ENCODE measurements around the gene ARHGAP32.

ARHGAP32 gene

GRCh38 chr11:128964463-128964930 lies 227.6 kb downstream of the ARHGAP32 start:
- H3K79me2 ChIP-seq (ENCODE audit: control insufficient read depth, low read length), result no peaks in the 10 kb centered on the region
- no peaks in the 10 kb centered on the region for H3K4me1 ChIP-seq (ENCODE audit: control insufficient read depth, low read length)
- H3K9me2 ChIP-seq (replicated peaks; ENCODE audit: control insufficient read depth, low read length), result no peaks in the 10 kb centered on the region
- H3K4me3 ChIP-seq (ENCODE audit: low read length), result no peak overlapping the region
- H4K20me1 ChIP-seq (ENCODE audit: control insufficient read depth, insufficient read depth, low read depth, low read length), result no peaks in the 10 kb centered on the region
- H3K36me3 ChIP-seq (ENCODE audit: control insufficient read depth, low read length), result no peaks in the 10 kb centered on the region
- H3K4me2 ChIP-seq (ENCODE audit: low read length), result no peak overlapping the region
- no peaks in the 10 kb centered on the region for H3K9me3 ChIP-seq (ENCODE audit: control insufficient read depth, insufficient read depth, low read length)
- H3K27me3 ChIP-seq (ENCODE audit: control insufficient read depth, low read length), result peaks cover 40% of the 10 kb centered on the region
- no peak for TF ChIP-seq EZH2phosphoT487 (IDR thresholded peaks at IDR 0.05; ENCODE audit: borderline replicate concordance, low read length)
- TF ChIP-seq, protein P1, sequence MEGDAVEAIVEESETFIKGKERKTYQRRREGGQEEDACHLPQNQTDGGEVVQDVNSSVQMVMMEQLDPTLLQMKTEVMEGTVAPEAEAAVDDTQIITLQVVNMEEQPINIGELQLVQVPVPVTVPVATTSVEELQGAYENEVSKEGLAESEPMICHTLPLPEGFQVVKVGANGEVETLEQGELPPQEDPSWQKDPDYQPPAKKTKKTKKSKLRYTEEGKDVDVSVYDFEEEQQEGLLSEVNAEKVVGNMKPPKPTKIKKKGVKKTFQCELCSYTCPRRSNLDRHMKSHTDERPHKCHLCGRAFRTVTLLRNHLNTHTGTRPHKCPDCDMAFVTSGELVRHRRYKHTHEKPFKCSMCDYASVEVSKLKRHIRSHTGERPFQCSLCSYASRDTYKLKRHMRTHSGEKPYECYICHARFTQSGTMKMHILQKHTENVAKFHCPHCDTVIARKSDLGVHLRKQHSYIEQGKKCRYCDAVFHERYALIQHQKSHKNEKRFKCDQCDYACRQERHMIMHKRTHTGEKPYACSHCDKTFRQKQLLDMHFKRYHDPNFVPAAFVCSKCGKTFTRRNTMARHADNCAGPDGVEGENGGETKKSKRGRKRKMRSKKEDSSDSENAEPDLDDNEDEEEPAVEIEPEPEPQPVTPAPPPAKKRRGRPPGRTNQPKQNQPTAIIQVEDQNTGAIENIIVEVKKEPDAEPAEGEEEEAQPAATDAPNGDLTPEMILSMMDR (IDR thresholded peaks at IDR 0.05; ENCODE audit: low read depth, low read length, poor library complexity, severe bottlenecking), result no peak
- H3F3A ChIP-seq (ENCODE audit: control insufficient read depth, insufficient read depth), result no peaks in the 10 kb centered on the region
- H3K27ac ChIP-seq (ENCODE audit: low read depth, low read length), result no peak overlapping the region

- Histone ChIP-seq H3F3A (ENCODE audit: control insufficient read depth, insufficient read depth) (no peaks in the 10 kb centered on the region), H3K4me3 (ENCODE audit: low read length) (no peak overlapping the region), H3K36me3 (ENCODE audit: control insufficient read depth, low read length) (no peaks in the 10 kb centered on the region), H3K27ac (ENCODE audit: low read depth, low read length) (no peak overlapping the region), H3K4me2 (ENCODE audit: low read length) (no peak overlapping the region), H3K9me2 (replicated peaks; ENCODE audit: control insufficient read depth, low read length) (no peaks in the 10 kb centered on the region), H3K9me3 (ENCODE audit: control insufficient read depth, insufficient read depth, low read length) (no peaks in the 10 kb centered on the region), H4K20me1 (ENCODE audit: control insufficient read depth, insufficient read depth, low read depth, low read length) (no peaks in the 10 kb centered on the region), H3K27me3 (ENCODE audit: control insufficient read depth, low read length) (peaks cover 42% of the 10 kb centered on the region), H3K4me1 (ENCODE audit: control insufficient read depth, low read length) (no peaks in the 10 kb centered on the region), H3K79me2 (ENCODE audit: control insufficient read depth, low read length) (no peaks in the 10 kb centered on the region)
- TF ChIP-seq EZH2phosphoT487 (IDR thresholded peaks at IDR 0.05; ENCODE audit: borderline replicate concordance, low read length), result no peak
- TF ChIP-seq, protein P1 (IDR thresholded peaks at IDR 0.05; ENCODE audit: low read depth, low read length, poor library complexity, severe bottlenecking), result no peak
Observed at GRCh38 chr11:128963744-128964325, 228.3 kb downstream of the ARHGAP32 start.

GRCh38 chr11:128962896-128963295 lies 229.2 kb downstream of the ARHGAP32 start:
- Histone ChIP-seq H4K20me1 (ENCODE audit: control insufficient read depth, insufficient read depth, low read depth, low read length) (no peaks in the 10 kb centered on the region), H3K4me3 (ENCODE audit: low read length) (no peak overlapping the region), H3K27ac (ENCODE audit: low read depth, low read length) (no peak overlapping the region), H3K9me3 (ENCODE audit: control insufficient read depth, insufficient read depth, low read length) (no peaks in the 10 kb centered on the region), H3K9me2 (replicated peaks; ENCODE audit: control insufficient read depth, low read length) (no peaks in the 10 kb centered on the region), H3K79me2 (ENCODE audit: control insufficient read depth, low read length) (no peaks in the 10 kb centered on the region), H3K4me1 (ENCODE audit: control insufficient read depth, low read length) (no peaks in the 10 kb centered on the region), H3F3A (ENCODE audit: control insufficient read depth, insufficient read depth) (no peaks in the 10 kb centered on the region), H3K36me3 (ENCODE audit: control insufficient read depth, low read length) (no peaks in the 10 kb centered on the region), H3K27me3 (ENCODE audit: control insufficient read depth, low read length) (peaks cover 49% of the 10 kb centered on the region), H3K4me2 (ENCODE audit: low read length) (no peak overlapping the region)
- TF ChIP-seq, protein P1 (IDR thresholded peaks at IDR 0.05; ENCODE audit: low read depth, low read length, poor library complexity, severe bottlenecking), result no peak
- no peak for TF ChIP-seq EZH2phosphoT487 (IDR thresholded peaks at IDR 0.05; ENCODE audit: borderline replicate concordance, low read length)

Data from DOHH2 (cell line).